GM19468 (cell line): ENCODE data around the gene SFI1.
"Not testable (repeated sequence)": the region's sequence is repeated elsewhere in the genome, so short reads cannot be mapped to it uniquely, and the experiment has no call there.

ENCODE experiments used
- ATAC-seq: cut with Tn5 transposase; IDR thresholded peaks from one replicate; pipeline ENCODE4 v1.9.1; 2021; ENCODE audit warnings: mild to moderate bottlenecking, moderate library complexity, moderate number of reproducible peaks; ENCODE audit not compliant: unreplicated experiment; ENCODE audit errors: extremely low read depth

SFI1 gene

GRCh38 chr22:31540166-31540565 is 43.8 kb downstream of the SFI1 start:
- not testable (repeated sequence) for ATAC-seq

- ATAC-seq: no peak
These were observed 44.6 kb downstream of the SFI1 start for GRCh38 chr22:31540966-31541365.

GRCh38 chr22:31544481-31545480 is 48.4 kb downstream of the SFI1 start:
- ATAC-seq: no peak

GRCh38 chr22:31550871-31551370 is 54.6 kb downstream of the SFI1 start:
- ATAC-seq: no peak

- no peak for ATAC-seq
These were observed 60.4 kb downstream of the SFI1 start for GRCh38 chr22:31556627-31557203.

GRCh38 chr22:31558546-31558945 is 62.2 kb downstream of the SFI1 start:
- ATAC-seq: not testable (repeated sequence)

GRCh38 chr22:31561238-31561887 is 65.0 kb downstream of the SFI1 start:
- no peak for ATAC-seq

GRCh38 chr22:31561970-31562369 is 65.6 kb downstream of the SFI1 start:
- no peak for ATAC-seq

GRCh38 chr22:31566484-31566883 is 70.1 kb downstream of the SFI1 start:
- ATAC-seq: no peak

GRCh38 chr22:31567196-31567595 is 70.9 kb downstream of the SFI1 start:
- ATAC-seq: no peak

GRCh38 chr22:31567702-31568101 is 71.4 kb downstream of the SFI1 start:
- ATAC-seq: no peak

- no peak for ATAC-seq
These were observed 72.8 kb downstream of the SFI1 start for GRCh38 chr22:31569126-31569525.

GRCh38 chr22:31572939-31573338 is 76.6 kb downstream of the SFI1 start:
- no peak for ATAC-seq

- ATAC-seq: no peak
These were observed 77.8 kb downstream of the SFI1 start for GRCh38 chr22:31574055-31574670.

GRCh38 chr22:31575190-31575589 is 78.9 kb downstream of the SFI1 start:
- no peak for ATAC-seq

- no peak for ATAC-seq
These were observed 81.4 kb downstream of the SFI1 start for GRCh38 chr22:31577711-31578110.

- no peak for ATAC-seq
These were observed 81.8 kb downstream of the SFI1 start for GRCh38 chr22:31578171-31578570.

- ATAC-seq: no peak
These were observed 83.5 kb downstream of the SFI1 start for GRCh38 chr22:31579835-31580242.

GRCh38 chr22:31583861-31584485 is 87.6 kb downstream of the SFI1 start:
- ATAC-seq: no peak

GRCh38 chr22:31584804-31585160 is 88.4 kb downstream of the SFI1 start:
- no peak for ATAC-seq
